Panc1 (cell line): ENCODE measurements around the gene PLB1.

Experiments used
- CTCF ChIP-seq: fragments of 450-650 bp; IDR thresholded peaks from 2 replicates; pipeline ENCODE4 v1.5.1; 2017; ENCODE audit warnings: mild to moderate bottlenecking
- POLR2AphosphoS5 ChIP-seq: IDR thresholded peaks from 2 replicates; pipeline ENCODE4 v1.6.1; 2012; ENCODE audit warnings: mild to moderate bottlenecking, low read depth, low read length, moderate library complexity

GRCh38 chr2:28621172-28622100 is 125.6 kb downstream of the PLB1 start:
- TF ChIP-seq CTCF (peak; percentile 78), POLR2AphosphoS5 (no peak)
